ENCODE measurements around the gene SREK1.

DNA sequence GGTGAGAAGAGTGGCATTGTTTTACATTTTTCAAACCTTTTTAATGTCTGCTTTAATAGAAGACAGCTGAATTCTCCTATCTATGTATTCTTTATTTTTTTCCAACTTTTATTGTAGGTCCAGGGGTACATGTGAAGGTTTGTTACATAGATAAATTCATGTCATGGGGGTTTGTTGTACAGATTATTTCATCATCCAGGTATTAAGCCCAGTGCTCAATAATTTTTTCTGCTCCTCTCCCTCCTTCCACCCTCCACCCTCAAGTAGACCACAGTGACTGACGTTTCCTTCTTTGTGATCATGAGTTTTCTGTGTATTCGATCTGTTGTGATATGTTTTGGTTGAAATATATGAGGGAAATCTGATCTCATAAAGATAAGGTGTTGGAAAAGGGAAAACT is 1.7 kb upstream of the SREK1 start:
- TF ChIP-seq GABPA (IDR thresholded peaks at IDR 0.05; ENCODE audit: low read depth) (no peak), SPI1 (IDR thresholded peaks at IDR 0.05; ENCODE audit: borderline replicate concordance, low read depth) (no peak), POLR2AphosphoS5 (IDR thresholded peaks at IDR 0.05; ENCODE audit: low read depth) (no peak)
- TF ChIP-seq, protein P1, sequence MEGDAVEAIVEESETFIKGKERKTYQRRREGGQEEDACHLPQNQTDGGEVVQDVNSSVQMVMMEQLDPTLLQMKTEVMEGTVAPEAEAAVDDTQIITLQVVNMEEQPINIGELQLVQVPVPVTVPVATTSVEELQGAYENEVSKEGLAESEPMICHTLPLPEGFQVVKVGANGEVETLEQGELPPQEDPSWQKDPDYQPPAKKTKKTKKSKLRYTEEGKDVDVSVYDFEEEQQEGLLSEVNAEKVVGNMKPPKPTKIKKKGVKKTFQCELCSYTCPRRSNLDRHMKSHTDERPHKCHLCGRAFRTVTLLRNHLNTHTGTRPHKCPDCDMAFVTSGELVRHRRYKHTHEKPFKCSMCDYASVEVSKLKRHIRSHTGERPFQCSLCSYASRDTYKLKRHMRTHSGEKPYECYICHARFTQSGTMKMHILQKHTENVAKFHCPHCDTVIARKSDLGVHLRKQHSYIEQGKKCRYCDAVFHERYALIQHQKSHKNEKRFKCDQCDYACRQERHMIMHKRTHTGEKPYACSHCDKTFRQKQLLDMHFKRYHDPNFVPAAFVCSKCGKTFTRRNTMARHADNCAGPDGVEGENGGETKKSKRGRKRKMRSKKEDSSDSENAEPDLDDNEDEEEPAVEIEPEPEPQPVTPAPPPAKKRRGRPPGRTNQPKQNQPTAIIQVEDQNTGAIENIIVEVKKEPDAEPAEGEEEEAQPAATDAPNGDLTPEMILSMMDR (IDR thresholded peaks at IDR 0.05; ENCODE audit: insufficient read depth, low read length), result no peak
- TF ChIP-seq, protein P2, sequence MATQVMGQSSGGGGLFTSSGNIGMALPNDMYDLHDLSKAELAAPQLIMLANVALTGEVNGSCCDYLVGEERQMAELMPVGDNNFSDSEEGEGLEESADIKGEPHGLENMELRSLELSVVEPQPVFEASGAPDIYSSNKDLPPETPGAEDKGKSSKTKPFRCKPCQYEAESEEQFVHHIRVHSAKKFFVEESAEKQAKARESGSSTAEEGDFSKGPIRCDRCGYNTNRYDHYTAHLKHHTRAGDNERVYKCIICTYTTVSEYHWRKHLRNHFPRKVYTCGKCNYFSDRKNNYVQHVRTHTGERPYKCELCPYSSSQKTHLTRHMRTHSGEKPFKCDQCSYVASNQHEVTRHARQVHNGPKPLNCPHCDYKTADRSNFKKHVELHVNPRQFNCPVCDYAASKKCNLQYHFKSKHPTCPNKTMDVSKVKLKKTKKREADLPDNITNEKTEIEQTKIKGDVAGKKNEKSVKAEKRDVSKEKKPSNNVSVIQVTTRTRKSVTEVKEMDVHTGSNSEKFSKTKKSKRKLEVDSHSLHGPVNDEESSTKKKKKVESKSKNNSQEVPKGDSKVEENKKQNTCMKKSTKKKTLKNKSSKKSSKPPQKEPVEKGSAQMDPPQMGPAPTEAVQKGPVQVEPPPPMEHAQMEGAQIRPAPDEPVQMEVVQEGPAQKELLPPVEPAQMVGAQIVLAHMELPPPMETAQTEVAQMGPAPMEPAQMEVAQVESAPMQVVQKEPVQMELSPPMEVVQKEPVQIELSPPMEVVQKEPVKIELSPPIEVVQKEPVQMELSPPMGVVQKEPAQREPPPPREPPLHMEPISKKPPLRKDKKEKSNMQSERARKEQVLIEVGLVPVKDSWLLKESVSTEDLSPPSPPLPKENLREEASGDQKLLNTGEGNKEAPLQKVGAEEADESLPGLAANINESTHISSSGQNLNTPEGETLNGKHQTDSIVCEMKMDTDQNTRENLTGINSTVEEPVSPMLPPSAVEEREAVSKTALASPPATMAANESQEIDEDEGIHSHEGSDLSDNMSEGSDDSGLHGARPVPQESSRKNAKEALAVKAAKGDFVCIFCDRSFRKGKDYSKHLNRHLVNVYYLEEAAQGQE (IDR thresholded peaks at IDR 0.05; ENCODE audit: insufficient replicate concordance, low read depth), result no peak

Data from HL-60 (cell line).